RPMI8226 (cell line): Measurements from ENCODE around the gene ASCC2.

Source experiments
- DNase-seq: peaks from one replicate; pipeline ENCODE4 v3.0.0-alpha.2; 2015

Gene ASCC2

GRCh38 chr22:29816128-29816527, 21.9 kb downstream of the ASCC2 start:
- DNase-seq: no peak

GRCh38 chr22:29815580-29815979, 22.5 kb downstream of the ASCC2 start:
- no peak for DNase-seq

GRCh38 chr22:29814003-29814402, 24.1 kb downstream of the ASCC2 start:
- DNase-seq: no peak

DNA sequence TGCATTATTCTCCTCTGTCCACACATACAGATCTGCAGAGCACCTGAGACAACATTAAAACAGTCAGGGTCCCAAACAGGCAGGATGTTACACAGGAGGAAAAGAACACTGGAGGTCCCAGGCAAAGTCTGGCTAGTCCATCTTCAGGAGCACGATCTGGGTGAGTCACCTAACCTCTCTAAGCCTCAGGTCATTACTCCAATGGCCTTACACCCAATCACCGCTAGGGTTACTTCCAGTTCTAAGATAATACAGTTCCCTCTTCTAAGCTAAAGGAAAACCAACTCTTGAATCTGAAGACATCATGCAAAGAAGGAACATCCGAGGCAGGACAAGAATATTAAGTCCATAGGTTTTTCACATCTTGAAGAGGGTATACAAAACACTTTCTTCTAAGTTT, 24.5 kb downstream of the ASCC2 start:
- DNase-seq: no peak

GRCh38 chr22:29813126-29813525, 24.9 kb downstream of the ASCC2 start:
- no peak for DNase-seq

GRCh38 chr22:29811377-29811776, 26.7 kb downstream of the ASCC2 start:
- DNase-seq: no peak

GRCh38 chr22:29810216-29810615, 27.9 kb downstream of the ASCC2 start:
- DNase-seq: no peak

DNA sequence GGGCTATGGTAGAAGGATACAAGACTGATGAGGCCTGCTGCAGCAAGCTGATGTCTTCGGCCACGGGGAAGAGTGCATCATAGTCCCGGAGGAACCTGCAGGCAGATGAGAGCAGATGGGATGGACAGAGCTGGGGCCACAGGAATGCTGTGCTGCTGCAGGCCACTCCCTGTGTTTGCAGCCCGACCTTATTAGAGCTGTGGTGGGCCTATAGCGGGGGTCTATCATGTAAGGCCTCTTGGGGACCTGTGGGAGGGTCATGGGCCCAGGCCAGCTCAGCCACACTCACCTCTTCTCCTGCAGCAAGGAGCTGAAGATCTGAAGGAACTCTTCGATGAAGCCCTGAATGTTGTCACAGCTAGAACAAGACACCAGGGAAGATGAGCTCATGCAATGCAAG, 31.9 kb downstream of the ASCC2 start:
- DNase-seq: no peak

DNA sequence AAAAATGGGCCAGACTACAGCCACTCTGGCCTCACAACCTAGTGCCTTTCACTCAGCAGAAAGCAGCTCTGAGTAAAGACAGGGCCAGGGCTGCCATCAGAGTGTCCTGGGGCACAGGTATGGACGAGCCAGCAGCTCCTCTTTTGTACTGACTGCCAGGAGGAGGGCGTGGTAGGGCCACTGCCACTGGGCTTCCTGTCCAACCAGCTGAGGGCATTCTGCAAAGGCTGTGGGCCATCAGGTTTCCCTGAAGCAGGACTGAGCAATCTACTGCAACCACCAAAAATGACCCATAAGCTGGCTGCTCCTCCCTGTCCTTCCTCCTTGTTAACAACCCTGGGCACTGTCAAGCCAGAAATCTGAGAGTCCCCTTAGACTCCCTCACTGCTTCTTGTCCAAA, 33.1 kb downstream of the ASCC2 start:
- DNase-seq: no peak

- no peak for DNase-seq
Measured at GRCh38 chr22:29803190-29803589, 34.9 kb downstream of the ASCC2 start.

- no peak for DNase-seq
Measured at GRCh38 chr22:29801796-29802195, 36.3 kb downstream of the ASCC2 start.

DNA sequence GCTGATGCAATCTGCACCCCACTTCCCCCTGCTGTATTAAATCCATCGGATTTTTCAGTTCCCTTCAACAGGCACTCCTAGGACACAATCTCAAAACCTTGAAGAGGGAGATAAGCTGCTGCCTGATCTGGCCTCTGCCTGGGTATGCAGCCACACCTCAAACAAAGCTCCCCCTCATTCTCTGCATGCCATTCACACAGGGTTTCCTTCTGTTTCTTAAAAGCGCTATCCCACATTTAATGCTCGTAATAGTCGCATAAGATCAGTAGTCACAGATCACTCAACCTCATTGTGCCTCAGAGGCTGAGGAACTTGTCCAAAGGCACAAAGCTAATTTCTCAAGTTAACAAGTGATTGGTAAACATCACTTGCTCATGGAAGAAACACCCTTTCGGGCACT, 36.9 kb downstream of the ASCC2 start:
- no peak for DNase-seq

DNA sequence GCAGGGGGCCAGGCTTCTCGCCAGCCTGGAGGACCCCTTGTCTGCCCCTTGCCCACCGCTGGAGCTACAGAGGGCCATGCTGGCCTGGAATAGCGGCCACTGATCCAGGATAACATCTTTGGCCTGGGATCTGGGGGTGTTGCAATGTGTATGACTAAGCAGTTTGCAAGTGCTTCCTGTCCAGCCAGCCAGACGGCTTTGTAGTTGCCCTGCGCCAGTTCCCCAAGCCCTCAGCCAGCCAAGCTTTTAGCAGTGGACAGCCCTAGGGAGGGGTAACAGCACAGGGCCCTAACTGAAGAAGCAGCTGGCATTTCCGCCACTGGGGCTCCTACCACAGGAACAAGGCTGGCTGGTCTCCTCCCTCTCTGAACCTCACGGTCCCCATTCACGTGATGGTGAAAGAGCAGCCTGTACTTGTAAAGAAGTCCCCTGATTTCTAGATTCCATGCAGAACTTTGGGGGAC, 38.8 kb downstream of the ASCC2 start:
- DNase-seq: no peak

DNA sequence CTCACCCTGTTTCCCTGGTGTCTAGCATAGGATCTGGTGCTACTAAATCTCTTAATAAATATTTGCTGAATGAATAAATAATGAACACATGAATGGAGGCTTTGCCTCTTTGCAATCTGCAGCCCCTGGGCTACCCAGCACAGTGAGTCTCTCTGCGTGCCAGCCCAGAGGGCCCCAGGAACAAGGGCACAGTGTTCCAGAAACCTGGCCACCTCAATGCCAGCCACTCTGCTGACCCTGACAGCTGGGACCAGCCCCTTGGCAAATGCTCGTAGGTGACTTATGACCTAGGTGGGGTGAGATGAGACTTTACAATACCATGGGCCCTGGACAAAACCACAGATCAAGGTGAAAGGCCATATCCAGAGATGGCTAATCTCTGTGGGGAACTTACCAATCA, 39.3 kb downstream of the ASCC2 start:
- DNase-seq: no peak

DNA sequence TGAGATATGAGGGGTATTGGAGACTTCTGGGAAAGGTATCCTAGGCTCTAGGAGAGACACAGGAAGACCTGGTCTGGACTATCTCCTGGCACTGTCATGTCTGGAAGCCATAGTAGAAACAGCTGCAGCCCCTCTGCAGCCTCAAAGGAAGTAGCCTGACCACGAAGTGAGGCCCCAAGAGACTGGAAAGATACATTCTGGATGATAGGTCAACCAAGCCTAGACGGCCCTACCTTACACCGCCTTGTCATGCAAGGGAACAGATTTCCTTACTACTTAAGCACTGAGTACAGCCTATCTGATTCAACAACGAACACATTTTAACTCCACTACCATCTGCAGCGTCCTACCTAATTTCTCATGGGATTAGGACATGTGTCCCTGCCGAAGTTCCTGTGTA, 39.8 kb downstream of the ASCC2 start:
- no peak for DNase-seq

- no peak for DNase-seq
Measured at GRCh38 chr22:29797351-29797750, 40.7 kb downstream of the ASCC2 start.

- DNase-seq: no peak
Measured at GRCh38 chr22:29795663-29796062, 42.4 kb downstream of the ASCC2 start.

GRCh38 chr22:29793396-29793795, 44.7 kb downstream of the ASCC2 start:
- DNase-seq: no peak

DNA sequence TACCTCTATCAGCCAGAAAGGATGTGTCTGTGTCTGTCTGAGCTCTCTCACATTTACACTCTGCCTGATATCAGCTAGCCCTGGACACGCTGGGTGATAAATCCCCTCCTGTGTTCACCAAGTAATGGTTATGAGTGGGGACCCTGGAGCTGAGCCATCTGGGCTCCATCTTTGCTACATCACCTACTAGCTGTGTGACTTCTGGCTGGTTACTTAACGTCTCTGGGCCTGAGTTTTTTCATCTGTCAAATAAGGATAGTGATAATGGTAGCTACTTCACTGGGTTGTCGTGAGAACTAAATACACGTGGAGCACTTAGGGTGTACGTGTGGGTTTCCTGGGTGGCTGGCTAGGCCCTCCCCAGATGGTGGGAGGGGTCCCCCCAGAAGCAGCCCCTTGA, 48.0 kb downstream of the ASCC2 start:
- no peak for DNase-seq

- no peak for DNase-seq
Measured at GRCh38 chr22:29788339-29789279, 49.5 kb downstream of the ASCC2 start.

GRCh38 chr22:29787371-29787980, 50.6 kb downstream of the ASCC2 start:
- DNase-seq: no peak

DNA sequence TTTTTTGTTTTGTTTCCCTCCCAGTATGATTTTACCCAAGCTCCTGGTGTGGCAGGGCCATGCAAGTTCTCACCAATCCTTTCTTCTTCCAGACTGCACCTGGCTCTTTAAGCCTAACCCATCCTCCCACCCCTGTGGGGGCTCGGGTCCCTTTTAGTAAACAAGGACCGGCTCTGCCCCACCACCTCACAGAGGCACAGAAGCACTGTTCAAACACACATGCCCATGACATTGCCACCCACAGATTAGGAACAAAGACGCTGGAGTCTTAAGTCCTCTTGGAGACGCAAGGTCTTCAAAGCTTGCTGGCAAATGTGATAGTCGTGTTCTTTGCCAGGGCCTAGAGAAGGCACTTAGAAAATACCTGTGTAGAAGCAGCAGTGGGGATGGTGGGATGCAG, 52.0 kb downstream of the ASCC2 start:
- DNase-seq: no peak

DNA sequence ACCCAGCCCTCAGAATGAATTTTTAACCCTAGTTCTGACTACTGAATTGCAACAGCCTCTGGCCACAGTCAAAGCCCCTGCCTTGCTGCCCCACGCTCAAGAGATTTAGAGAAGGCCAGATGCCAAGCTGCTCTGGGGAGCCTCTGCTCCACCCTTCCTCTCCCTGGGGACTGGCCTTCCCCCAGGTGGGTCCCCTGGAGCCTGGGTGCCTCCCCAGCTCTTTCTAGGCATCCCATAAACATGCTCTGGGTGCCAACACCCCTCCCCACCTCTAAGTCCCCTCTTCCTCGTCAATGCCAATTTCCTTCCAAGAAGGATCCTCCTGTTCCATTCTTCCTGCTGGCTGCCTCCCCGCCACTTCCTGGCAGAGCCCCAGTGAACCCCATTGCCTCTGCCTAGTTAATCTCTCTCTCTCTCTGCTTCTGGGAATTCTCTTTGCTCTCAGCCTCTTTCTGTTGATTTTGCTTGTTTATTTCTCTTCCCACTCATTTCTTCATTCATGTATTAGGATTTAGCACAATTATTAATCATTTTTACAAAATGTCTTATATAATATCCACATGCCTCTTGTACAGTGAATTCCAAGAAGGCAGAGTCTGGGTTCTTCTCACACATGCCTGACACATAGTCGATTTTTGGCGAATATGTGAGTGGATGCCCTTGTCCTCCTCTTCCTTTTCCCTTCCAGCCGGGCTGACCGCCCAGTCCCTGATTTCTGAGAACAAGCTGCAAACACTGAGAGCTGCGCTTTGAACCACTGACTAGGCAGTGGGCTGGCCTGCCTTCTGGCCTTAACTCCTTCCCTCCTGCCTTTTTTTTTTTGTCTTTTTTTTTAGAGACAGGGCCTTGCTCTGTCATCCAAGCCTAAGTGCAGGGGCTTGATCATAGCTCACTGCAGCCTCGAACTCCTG, 53.4 kb downstream of the ASCC2 start:
- DNase-seq: no peak
